ENCODE results near the gene PTPRH.

The PTPRH gene

GRCh38 chr19:55146705-55147273, 62.5 kb downstream of the PTPRH start:
- no peak overlapping the region for H3K4me3 ChIP-seq (ENCODE audit: low read depth, low read length)
- no peak for DNase-seq (ENCODE audit: low read depth)
- TF ChIP-seq, protein P1, sequence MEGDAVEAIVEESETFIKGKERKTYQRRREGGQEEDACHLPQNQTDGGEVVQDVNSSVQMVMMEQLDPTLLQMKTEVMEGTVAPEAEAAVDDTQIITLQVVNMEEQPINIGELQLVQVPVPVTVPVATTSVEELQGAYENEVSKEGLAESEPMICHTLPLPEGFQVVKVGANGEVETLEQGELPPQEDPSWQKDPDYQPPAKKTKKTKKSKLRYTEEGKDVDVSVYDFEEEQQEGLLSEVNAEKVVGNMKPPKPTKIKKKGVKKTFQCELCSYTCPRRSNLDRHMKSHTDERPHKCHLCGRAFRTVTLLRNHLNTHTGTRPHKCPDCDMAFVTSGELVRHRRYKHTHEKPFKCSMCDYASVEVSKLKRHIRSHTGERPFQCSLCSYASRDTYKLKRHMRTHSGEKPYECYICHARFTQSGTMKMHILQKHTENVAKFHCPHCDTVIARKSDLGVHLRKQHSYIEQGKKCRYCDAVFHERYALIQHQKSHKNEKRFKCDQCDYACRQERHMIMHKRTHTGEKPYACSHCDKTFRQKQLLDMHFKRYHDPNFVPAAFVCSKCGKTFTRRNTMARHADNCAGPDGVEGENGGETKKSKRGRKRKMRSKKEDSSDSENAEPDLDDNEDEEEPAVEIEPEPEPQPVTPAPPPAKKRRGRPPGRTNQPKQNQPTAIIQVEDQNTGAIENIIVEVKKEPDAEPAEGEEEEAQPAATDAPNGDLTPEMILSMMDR (IDR thresholded peaks at IDR 0.05; ENCODE audit: low read depth, low read length, missing control alignments), result no peak

DNA sequence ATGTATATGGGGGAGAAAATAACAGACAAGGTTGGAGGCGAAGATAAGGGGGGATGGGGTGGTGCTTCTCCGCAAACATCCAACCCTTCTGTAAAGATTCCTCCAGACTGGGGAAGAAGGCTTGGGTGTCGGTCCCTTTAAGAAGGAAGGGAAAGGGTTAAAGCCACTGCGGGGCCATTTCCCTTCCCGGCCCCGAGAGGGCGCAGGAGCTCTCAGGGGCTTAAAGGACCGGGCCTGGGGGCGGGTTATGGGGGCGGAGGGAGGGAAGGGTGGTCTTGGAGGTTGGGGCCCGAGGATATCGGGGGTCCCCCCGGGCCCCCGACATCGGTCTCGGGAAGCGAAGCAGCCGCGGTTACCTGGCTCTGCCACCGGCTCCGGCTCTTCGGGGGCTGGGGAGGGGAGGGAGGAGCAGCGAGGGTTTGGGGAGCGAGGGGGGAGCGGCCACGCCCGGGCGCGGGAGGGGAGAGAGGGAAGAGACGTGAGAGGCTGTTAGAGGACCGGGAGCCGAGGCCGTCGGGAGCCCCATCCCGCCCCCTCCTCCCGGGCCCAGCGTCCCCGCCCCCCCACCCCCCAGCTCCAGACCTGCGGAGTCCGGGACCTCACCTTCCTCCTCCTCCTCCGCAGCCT, 63.1 kb downstream of the PTPRH start:
- TF ChIP-seq, protein P1 (IDR thresholded peaks at IDR 0.05; ENCODE audit: low read depth, low read length, missing control alignments), result peak; percentile 63
- DNase-seq (ENCODE audit: low read depth), result no peak
- H3K4me3 ChIP-seq (ENCODE audit: low read depth, low read length), result no peak overlapping the region

- no peak for DNase-seq (ENCODE audit: low read depth)
- TF ChIP-seq, protein P1 (IDR thresholded peaks at IDR 0.05; ENCODE audit: low read depth, low read length, missing control alignments), result no peak
- H3K4me3 ChIP-seq (ENCODE audit: low read depth, low read length), result no peak overlapping the region
Measured at GRCh38 chr19:55145232-55145631, 64.1 kb downstream of the PTPRH start.

GRCh38 chr19:55141696-55142095, 67.6 kb downstream of the PTPRH start:
- no peak overlapping the region for H3K4me3 ChIP-seq (ENCODE audit: low read depth, low read length)
- TF ChIP-seq, protein P1 (IDR thresholded peaks at IDR 0.05; ENCODE audit: low read depth, low read length, missing control alignments), result no peak
- no peak for DNase-seq (ENCODE audit: low read depth)

- H3K4me3 ChIP-seq (ENCODE audit: low read depth, low read length), result no peak overlapping the region
- TF ChIP-seq, protein P1 (IDR thresholded peaks at IDR 0.05; ENCODE audit: low read depth, low read length, missing control alignments), result no peak
- no peak for DNase-seq (ENCODE audit: low read depth)
Measured at GRCh38 chr19:55137915-55138314, 71.4 kb downstream of the PTPRH start.

DNA sequence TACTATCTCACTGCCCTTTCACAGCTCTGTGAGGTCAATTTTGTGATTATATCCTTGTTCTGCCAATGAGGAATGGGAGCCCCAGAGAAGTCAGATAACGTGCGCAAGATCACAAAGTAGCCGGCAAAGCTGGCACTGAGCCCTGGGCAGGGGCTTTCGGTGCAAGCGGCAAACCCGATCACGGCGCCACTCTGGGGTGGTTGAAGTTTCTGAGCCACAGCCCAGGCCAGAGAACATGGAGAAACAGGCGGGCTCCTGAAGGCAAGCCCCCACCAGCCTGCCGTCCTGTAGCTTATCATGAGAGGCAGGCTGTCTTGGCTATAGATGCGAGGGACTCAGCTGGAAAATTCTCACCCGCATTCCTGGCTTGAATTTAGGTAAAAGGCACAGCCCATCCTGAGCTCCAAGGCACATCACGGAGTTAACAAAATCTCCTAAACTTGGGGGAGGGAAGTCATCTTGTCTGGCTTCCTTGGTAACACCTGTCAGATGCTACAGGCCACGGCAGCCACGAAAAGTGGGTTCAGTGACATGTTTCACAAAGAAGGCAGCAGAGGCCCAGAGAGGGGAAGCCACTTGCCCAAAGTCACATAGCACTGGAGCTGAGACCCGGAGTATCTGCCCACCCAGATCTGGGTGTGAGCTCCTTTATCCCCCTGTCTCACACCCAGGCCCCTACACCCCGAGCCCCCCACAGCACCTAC, 72.8 kb downstream of the PTPRH start:
- H3K4me3 ChIP-seq (ENCODE audit: low read depth, low read length), result no peak overlapping the region
- TF ChIP-seq, protein P1 (IDR thresholded peaks at IDR 0.05; ENCODE audit: low read depth, low read length, missing control alignments), result no peak
- no peak for DNase-seq (ENCODE audit: low read depth)
